HFF-Myc (cell line): ENCODE results near the gene GIGYF2.

Experiments
- DNase-seq: peaks from one replicate; pipeline ENCODE4 v3.0.0-alpha.2; 2011; ENCODE audit warnings: low read depth; ENCODE audit errors: extremely low read depth
- H3K4me3 ChIP-seq: replicated peaks from 2 replicates; pipeline ENCODE4 v1.5.1; 2011; ENCODE audit warnings: low read depth, mild to moderate bottlenecking, control low read depth, low read length
- TF ChIP-seq, protein P1 (sequence below): IDR thresholded peaks from 2 replicates; pipeline ENCODE4 v1.5.1; 2012; ENCODE audit warnings: mild to moderate bottlenecking, low read depth, low read length, control low read depth; ENCODE audit errors: missing control alignments

GIGYF2 gene

GRCh38 chr2:232697059-232697806 lies at the start of gene GIGYF2:
Gene GIGYF2 (plus strand): TSS chr2:232697331. CDS start chr2:232735198, 37,867 bp downstream.
- TF ChIP-seq, protein P1, sequence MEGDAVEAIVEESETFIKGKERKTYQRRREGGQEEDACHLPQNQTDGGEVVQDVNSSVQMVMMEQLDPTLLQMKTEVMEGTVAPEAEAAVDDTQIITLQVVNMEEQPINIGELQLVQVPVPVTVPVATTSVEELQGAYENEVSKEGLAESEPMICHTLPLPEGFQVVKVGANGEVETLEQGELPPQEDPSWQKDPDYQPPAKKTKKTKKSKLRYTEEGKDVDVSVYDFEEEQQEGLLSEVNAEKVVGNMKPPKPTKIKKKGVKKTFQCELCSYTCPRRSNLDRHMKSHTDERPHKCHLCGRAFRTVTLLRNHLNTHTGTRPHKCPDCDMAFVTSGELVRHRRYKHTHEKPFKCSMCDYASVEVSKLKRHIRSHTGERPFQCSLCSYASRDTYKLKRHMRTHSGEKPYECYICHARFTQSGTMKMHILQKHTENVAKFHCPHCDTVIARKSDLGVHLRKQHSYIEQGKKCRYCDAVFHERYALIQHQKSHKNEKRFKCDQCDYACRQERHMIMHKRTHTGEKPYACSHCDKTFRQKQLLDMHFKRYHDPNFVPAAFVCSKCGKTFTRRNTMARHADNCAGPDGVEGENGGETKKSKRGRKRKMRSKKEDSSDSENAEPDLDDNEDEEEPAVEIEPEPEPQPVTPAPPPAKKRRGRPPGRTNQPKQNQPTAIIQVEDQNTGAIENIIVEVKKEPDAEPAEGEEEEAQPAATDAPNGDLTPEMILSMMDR, result no peak

DNA sequence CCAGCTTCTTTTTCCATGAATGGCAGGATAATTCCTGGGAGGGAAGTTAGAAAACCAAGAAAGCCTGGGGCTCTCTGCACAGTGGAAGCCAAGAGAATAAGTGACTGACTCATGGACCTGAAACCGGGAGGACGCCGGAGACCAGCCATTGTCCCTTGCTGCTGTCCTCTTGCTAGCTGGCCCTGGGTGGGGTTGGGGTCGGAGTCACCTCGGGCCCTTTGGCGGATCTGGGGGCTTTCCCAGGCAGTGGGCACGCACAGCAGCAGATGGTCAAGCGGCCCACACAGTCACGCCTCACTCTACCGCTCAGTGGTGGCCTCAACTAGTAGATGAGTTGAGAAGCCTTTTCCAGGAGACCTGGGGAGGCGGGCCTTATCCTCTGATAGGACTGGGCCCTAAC lies 48.1 kb upstream of the GIGYF2 start:
- no peak overlapping the region for H3K4me3 ChIP-seq
- no peak for DNase-seq
- TF ChIP-seq, protein P1, result no peak

More at GRCh38 chr2:232697059-232697806, at the start of gene GIGYF2:
- DNase-seq, result peak; percentile 84
- peak within 1 kb of the TSS; percentile 98 for H3K4me3 ChIP-seq

DNA sequence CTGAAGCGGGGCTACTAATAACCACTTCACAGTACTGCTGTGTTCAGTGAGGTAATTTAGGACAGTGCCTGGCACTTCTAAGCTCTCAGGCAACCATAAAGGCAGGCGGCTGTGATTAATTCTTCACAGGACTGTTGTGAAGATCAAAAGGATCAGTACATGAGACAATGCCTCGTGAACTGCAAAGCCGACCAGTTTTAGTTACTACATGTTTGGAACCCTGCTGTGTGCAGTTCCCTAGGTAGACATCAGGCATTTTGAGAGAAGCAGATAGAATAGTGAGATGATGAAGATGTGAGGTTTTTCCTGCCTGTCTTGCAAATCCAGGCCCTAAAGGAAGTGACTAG lies 44.7 kb upstream of the GIGYF2 start:
- TF ChIP-seq, protein P1, result no peak
- no peak for DNase-seq
- no peak overlapping the region for H3K4me3 ChIP-seq

DNA sequence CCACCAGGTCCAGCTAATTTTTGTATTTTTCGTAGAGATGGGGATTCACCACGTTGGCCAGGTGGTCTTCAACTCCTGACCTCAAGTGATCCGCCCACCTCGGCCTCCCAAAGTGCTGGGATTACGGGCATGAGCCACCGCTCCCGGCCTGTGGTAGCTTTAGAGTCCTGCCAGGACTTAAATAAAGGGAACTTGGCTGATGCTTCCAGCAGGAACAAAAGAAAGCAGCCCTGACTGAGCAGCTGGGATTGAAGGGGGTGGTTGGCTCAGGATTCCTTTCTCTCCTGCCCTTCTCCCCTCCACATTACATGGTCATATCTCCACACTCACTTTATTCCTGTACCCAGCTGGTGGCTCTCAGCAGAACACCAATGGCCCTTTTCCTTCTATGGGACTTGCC lies 43.7 kb upstream of the GIGYF2 start:
- no peak for DNase-seq
- TF ChIP-seq, protein P1, result no peak
- H3K4me3 ChIP-seq, result no peak overlapping the region

DNA sequence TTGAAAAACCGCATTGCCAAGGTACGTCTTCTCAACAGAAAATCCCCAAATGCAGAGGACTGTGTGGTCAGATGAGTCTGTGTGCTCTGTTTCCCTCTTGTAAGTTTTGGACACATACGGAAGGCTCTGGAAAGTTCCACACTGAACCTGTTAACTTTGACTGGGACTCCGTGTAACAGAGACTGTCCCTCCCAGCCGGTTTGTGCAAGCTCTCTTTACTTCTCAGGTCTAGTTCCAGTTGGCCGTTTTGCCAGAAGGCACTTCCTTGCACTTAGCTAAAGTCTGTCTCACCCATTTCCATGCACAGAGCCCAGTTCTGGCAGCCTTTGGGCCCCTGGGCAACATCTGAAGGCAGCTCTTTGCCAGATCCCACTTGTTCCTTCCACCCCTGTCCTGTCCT lies 41.7 kb upstream of the GIGYF2 start:
- no peak for DNase-seq
- TF ChIP-seq, protein P1, result no peak
- H3K4me3 ChIP-seq, result no peak overlapping the region

DNA sequence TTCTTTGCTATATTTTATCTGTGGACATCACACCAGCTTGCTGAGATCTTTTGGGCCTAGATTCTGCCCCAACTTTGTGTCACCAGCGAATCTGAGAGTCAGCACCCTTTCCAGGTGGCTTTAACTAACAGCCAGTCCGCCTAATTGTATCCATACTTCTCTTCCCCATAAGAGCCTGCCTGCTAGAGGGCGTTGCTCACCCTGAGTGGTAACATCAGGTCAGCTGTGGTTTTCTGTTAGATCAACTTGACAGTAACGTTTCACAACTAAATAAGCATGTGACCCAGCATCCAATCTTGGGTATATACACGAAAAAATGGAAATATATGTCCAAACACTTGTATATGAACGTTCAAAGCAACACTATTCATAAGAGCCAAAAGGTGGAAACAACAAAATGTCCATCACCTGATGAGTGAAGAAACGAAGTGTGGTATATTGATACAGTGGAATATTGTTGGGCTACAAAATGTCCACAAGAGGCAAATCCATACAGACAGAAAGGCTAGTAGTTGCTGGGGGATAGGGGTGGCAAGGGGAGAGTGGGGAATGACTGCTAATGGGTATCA lies 38.8 kb upstream of the GIGYF2 start:
- TF ChIP-seq, protein P1, result peak; percentile 29
- H3K4me3 ChIP-seq, result no peak overlapping the region
- DNase-seq, result peak; percentile 7

GRCh38 chr2:232659359-232659758 lies 37.8 kb upstream of the GIGYF2 start:
- TF ChIP-seq, protein P1, result no peak

More at GRCh38 chr2:232659359-232659758, 37.8 kb upstream of the GIGYF2 start:
- H3K4me3 ChIP-seq, result no peak overlapping the region
- no peak for DNase-seq
